ENCODE data around the gene HEXIM1. TPM values are rescaled to one million over a fixed set of nuclear protein-coding genes. Genes with fewer than 3 reads are reported as not detected.

Gene HEXIM1
- total RNA-seq, 4 donors from 2014 or later: 48.3 to 56.3 (median 53.8) TPM

GRCh38 chr17:45149669-45150664 is 1.7 kb downstream of the HEXIM1 start:
- peaks cover 3 to 71% (median 25%) of the 10 kb centered on the region in 3 donors for H3K4me1 ChIP-seq

GRCh38 chr17:45150911-45151809 is 2.9 kb downstream of the HEXIM1 start:
- Histone ChIP-seq H3K4me1 (peaks cover 3 to 71% (median 26%) of the 10 kb centered on the region in 3 donors), H3K4me3 (peak overlapping the region; percentile 70 to 86), H3K9me3 (no peaks in the 10 kb centered on the region), H3K27ac (peak overlapping the region; percentile 10 to 98 (median 84)), H3K36me3 (no peaks in the 10 kb centered on the region), H3K27me3 (no peaks in the 10 kb centered on the region)
- WGBS, 2 donors (ENCODE audit: low coverage in 1 of 2): 10 to 14% methylated on average over 8 of the region's 8 CpGs
- TF ChIP-seq EP300 (IDR thresholded peaks at IDR 0.05) (no peak), CTCF (IDR thresholded peaks at IDR 0.05) (no peak), POLR2AphosphoS5 (IDR thresholded peaks at IDR 0.05) (no peak), POLR2A (IDR thresholded peaks at IDR 0.05) (no peak)
- no peak for ATAC-seq

More at GRCh38 chr17:45149669-45150664, 1.7 kb downstream of the HEXIM1 start:
- no peaks in the 10 kb centered on the region for H3K27me3 ChIP-seq
- H3K4me3 ChIP-seq: peak overlapping the region; percentile 70 to 86
- 1 to 2% methylated on average over 22 to 24 of the region's 56 CpGs for WGBS, 2 donors (ENCODE audit: low coverage in 1 of 2)
- TF ChIP-seq EP300 (IDR thresholded peaks at IDR 0.05) (no peak), CTCF (IDR thresholded peaks at IDR 0.05) (no peak), POLR2A (IDR thresholded peaks at IDR 0.05) (peak; percentile 1 to 15), POLR2AphosphoS5 (IDR thresholded peaks at IDR 0.05) (peak; percentile 61)
- peak overlapping the region; percentile 94 to 98 (median 96) for H3K27ac ChIP-seq
- no peaks in the 10 kb centered on the region for H3K9me3 ChIP-seq
- ATAC-seq: no peak
- no peaks in the 10 kb centered on the region for H3K36me3 ChIP-seq

- Histone ChIP-seq H3K4me1 (peaks cover 3 to 96% (median 45%) of the 10 kb centered on the region in 3 donors), H3K27me3 (no peaks in the 10 kb centered on the region), H3K9me3 (no peaks in the 10 kb centered on the region), H3K4me3 (no peak overlapping the region), H3K36me3 (no peaks in the 10 kb centered on the region), H3K27ac (peak overlapping the region in 2 of 4 donors; percentile 8 to 38)
- 100% methylated on average over 1 to 2 of the region's 4 CpGs for whole genome bisulfite sequencing, 2 donors (ENCODE audit: low coverage in 1 of 2)
- no peak for ATAC-seq
- TF ChIP-seq POLR2A (IDR thresholded peaks at IDR 0.05) (no peak), CTCF (IDR thresholded peaks at IDR 0.05) (no peak), POLR2AphosphoS5 (IDR thresholded peaks at IDR 0.05) (no peak), EP300 (IDR thresholded peaks at IDR 0.05) (no peak)
Measured at GRCh38 chr17:45155029-45155428, 6.8 kb downstream of the HEXIM1 start.

GRCh38 chr17:45155483-45155882 is 7.2 kb downstream of the HEXIM1 start:
- H3K27ac ChIP-seq: peak overlapping the region in 2 of 4 donors; percentile 10 to 38
- ATAC-seq: no peak
- H3K4me3 ChIP-seq: no peak overlapping the region
- peaks cover 3 to 96% (median 45%) of the 10 kb centered on the region in 3 donors for H3K4me1 ChIP-seq
- 88 to 100% methylated on average over 1 to 2 of the region's 2 CpGs for WGBS, 2 donors (ENCODE audit: low coverage in 1 of 2)
- no peaks in the 10 kb centered on the region for H3K27me3 ChIP-seq
- TF ChIP-seq POLR2A (IDR thresholded peaks at IDR 0.05) (no peak), CTCF (IDR thresholded peaks at IDR 0.05) (no peak), POLR2AphosphoS5 (IDR thresholded peaks at IDR 0.05) (no peak), EP300 (IDR thresholded peaks at IDR 0.05) (no peak)
- H3K36me3 ChIP-seq: no peaks in the 10 kb centered on the region
- no peaks in the 10 kb centered on the region for H3K9me3 ChIP-seq

Measured in gastroesophageal sphincter (tissue), 4 donors.